Activated gamma-delta T cell treated with anti-CD3 and anti-CD28 coated beads, Interleukin-2, amount 50 U/mL, for 16 hours (primary cell): ENCODE data around the gene SECISBP2L.

ENCODE experiments used
- DNase-seq: peaks from one replicate; pipeline ENCODE4 v3.0.0-alpha.2; 2020; ENCODE audit warnings: low read depth

SECISBP2L gene

GRCh38 chr15:49060710-49061495 lies 14.7 kb upstream of the SECISBP2L start:
- no peak for DNase-seq

- no peak for DNase-seq
Measured at GRCh38 chr15:49059491-49059890, 13.2 kb upstream of the SECISBP2L start.

GRCh38 chr15:49058559-49058958 lies 12.3 kb upstream of the SECISBP2L start:
- DNase-seq: no peak

GRCh38 chr15:49055630-49056029 lies 9.4 kb upstream of the SECISBP2L start:
- DNase-seq: no peak

- no peak for DNase-seq
Measured at GRCh38 chr15:49052662-49053061, 6.4 kb upstream of the SECISBP2L start.

GRCh38 chr15:49047456-49047855 lies 1.2 kb upstream of the SECISBP2L start:
- DNase-seq: no peak

GRCh38 chr15:49045751-49046219 lies 461 bp downstream of the SECISBP2L start:
- DNase-seq: no peak

- no peak for DNase-seq
Measured at GRCh38 chr15:49044766-49045606, 1.3 kb downstream of the SECISBP2L start.

- no peak for DNase-seq
Measured at GRCh38 chr15:49044002-49044401, 2.2 kb downstream of the SECISBP2L start.

- DNase-seq: no peak
Measured at GRCh38 chr15:49042165-49042564, 4.1 kb downstream of the SECISBP2L start.

- no peak for DNase-seq
Measured at GRCh38 chr15:49041426-49041825, 4.8 kb downstream of the SECISBP2L start.

- no peak for DNase-seq
Measured at GRCh38 chr15:49040151-49040550, 6.1 kb downstream of the SECISBP2L start.

- no peak for DNase-seq
Measured at GRCh38 chr15:49038382-49038781, 7.9 kb downstream of the SECISBP2L start.

- DNase-seq: no peak
Measured at GRCh38 chr15:49037546-49037940, 8.7 kb downstream of the SECISBP2L start.

GRCh38 chr15:49036650-49037545 lies 9.3 kb downstream of the SECISBP2L start:
- no peak for DNase-seq

GRCh38 chr15:49035825-49036224 lies 10.4 kb downstream of the SECISBP2L start:
- no peak for DNase-seq

- DNase-seq: no peak
Measured at GRCh38 chr15:49032601-49033145, 13.6 kb downstream of the SECISBP2L start.

- no peak for DNase-seq
Measured at GRCh38 chr15:49031804-49032203, 14.4 kb downstream of the SECISBP2L start.

- DNase-seq: no peak
Measured at GRCh38 chr15:49026700-49027099, 19.5 kb downstream of the SECISBP2L start.

- no peak for DNase-seq
Measured at GRCh38 chr15:49024840-49025239, 21.4 kb downstream of the SECISBP2L start.

- no peak for DNase-seq
Measured at GRCh38 chr15:49023354-49023753, 22.9 kb downstream of the SECISBP2L start.

- DNase-seq: no peak
Measured at GRCh38 chr15:49015896-49016295, 30.4 kb downstream of the SECISBP2L start.
